Activated CD4-positive, alpha-beta T cell treated with anti-CD3 and anti-CD28 coated beads for 36 hours (primary cell): ENCODE measurements around the gene TTYH3. TPM values are rescaled to one million over a fixed set of nuclear protein-coding genes. Genes with fewer than 3 reads are reported as not detected.
A peak's percentile ranks its signal among the peaks of the same experiment; 100 is the strongest.
"Not testable (repeated sequence)": the region's sequence is repeated elsewhere in the genome, so short reads cannot be mapped to it uniquely, and the experiment has no call there.

ENCODE experiments used
- ATAC-seq: fragments of 200-7000 bp; cut with Tn5 transposase; one replicate; pipeline ENCODE4 v1.10.0; 2021; ENCODE audit warnings: mild to moderate bottlenecking, moderate library complexity
- CTCF ChIA-PET: fragments of 350-600 bp; sonication (Branson Sonifier 250); formaldehyde crosslinking; loops from one replicate; lab custom pipeline; 2021; ENCODE audit warnings: antibody characterized with exemption; lab: Charles Lee
- POLR2A ChIA-PET: fragments of 350-600 bp; sonication (Branson Sonifier 250); formaldehyde crosslinking; loops from one replicate; lab custom pipeline; 2021; ENCODE audit warnings: antibody characterized with exemption, inconsistent platforms; lab: Charles Lee
- DNase-seq: peaks from one replicate; pipeline ENCODE4 v3.0.0-alpha.2; 2020
- H3K27ac Mint-ChIP-seq: one replicate; pipeline ENCODE4 v1.8.0; 2021; ENCODE audit warnings: mixed read lengths
- H3K27me3 Mint-ChIP-seq: one replicate; pipeline ENCODE4 v1.8.0; 2021; ENCODE audit warnings: mixed read lengths
- H3K36me3 Mint-ChIP-seq: one replicate; pipeline ENCODE4 v1.8.0; 2021; ENCODE audit warnings: low read depth, mixed read lengths
- H3K4me1 Mint-ChIP-seq: one replicate; pipeline ENCODE4 v1.8.0; 2021; ENCODE audit warnings: mixed read lengths
- H3K4me3 Mint-ChIP-seq: one replicate; pipeline ENCODE4 v1.8.0; 2021; ENCODE audit warnings: mild to moderate bottlenecking, moderate library complexity, mixed read lengths
- H3K9me3 Mint-ChIP-seq: one replicate; pipeline ENCODE4 v1.8.0; 2021; ENCODE audit warnings: low read depth, mixed read lengths
- intact Hi-C, 2 experiments: fragments of 100-400 bp; cut with DNase I in 1 of 2; cut with micrococcal nuclease in 1 of 2; formaldehyde crosslinking; loops; one replicate each; pipeline versions ENCODE4 v1.14.2 to v1.15.1; 2022 to 2024; cut with DNase I, micrococcal nuclease
- total RNA-seq, 2 experiments: library from RNA; stranded (reverse); gene quantifications; one replicate each; pipeline ENCODE4 v1.2.3, GENCODE V29; 2021

The TTYH3 gene
- total RNA-seq, 2 experiments from 2014 or later, result 18.7 to 20.2 TPM

DNA sequence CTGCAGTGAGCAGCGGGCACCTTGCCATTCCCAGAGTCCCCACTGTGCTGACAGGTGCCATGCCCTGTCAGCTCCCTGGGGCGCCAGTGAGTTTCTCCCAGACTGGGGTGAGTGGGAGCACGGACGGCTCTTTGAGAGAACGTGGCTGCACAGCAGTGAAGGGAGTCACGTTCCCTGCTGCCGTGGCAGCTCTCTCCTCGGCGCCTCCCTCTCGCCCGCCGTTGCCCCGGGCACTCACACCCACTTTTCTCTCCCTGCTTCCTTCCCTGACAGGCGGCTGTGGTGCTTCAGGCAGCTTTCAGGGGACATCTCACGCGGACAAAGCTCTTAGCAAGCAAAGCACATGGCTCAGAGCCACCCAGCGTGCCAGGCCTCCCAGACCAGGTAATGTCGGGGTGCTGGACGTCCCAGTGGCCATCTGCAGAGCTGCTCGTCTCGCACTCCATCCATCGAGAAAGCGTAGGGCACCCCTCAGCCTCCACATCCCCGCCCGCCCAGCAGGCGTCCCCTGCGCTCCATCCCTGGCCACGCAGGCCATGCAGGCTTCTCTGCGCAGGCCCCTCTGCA, 27.1 kb upstream of the TTYH3 start:
- Mint-ChIP-seq H3K27me3 (no peaks in the 10 kb centered on the region), H3K4me1 (peaks cover 4% of the 10 kb centered on the region), H3K27ac (no peak overlapping the region), H3K9me3 (no peaks in the 10 kb centered on the region), H3K36me3 (peaks cover 2% of the 10 kb centered on the region), H3K4me3 (no peak overlapping the region)
- ChIA-PET POLR2A (no interaction called here), CTCF (no interaction called here)
- ATAC-seq (no peak), DNase-seq (no peak)
- intact Hi-C loops, result no loop called here

- CTCF ChIA-PET, result interaction anchor here (0.5 to 1.2 kb wide), 2 partner anchors 104 to 417 kb away, joined by 4 to 7 read pairs; no protein-coding TSS in a partner anchor
- intact Hi-C loops, result no loop called here
- Mint-ChIP-seq H3K27ac (no peak overlapping the region), H3K4me3 (no peak overlapping the region), H3K27me3 (no peaks in the 10 kb centered on the region), H3K4me1 (peaks cover 4% of the 10 kb centered on the region), H3K36me3 (peaks cover 2% of the 10 kb centered on the region), H3K9me3 (no peaks in the 10 kb centered on the region)
- POLR2A ChIA-PET, result no interaction called here
- no peak for ATAC-seq
- no peak for DNase-seq
These were observed 25.9 kb upstream of the TTYH3 start for GRCh38 chr7:2605608-2606538.

DNA sequence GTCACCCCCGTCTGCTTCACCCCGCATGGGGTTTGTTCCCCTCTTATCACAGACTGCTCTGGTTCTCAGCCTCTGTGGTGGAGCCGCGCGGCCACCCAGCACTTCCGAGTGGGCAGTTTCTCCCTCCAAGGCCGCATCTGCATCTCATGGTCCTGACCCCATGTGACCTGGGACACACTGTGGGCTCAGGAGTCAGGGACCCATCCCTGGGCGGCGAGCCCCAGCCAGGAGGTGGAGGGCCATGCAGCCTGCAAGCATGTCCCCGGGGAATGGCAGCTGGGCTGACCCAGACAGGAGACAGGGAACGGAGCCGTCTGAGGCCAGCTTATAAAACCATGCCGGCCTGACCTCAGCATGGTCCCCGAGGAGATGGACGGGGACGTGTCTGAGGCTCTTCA, 25.2 kb upstream of the TTYH3 start:
- Mint-ChIP-seq H3K36me3 (peaks cover 2% of the 10 kb centered on the region), H3K27ac (no peak overlapping the region), H3K9me3 (no peaks in the 10 kb centered on the region), H3K27me3 (no peaks in the 10 kb centered on the region), H3K4me3 (no peak overlapping the region), H3K4me1 (peaks cover 4% of the 10 kb centered on the region)
- ATAC-seq, result no peak
- ChIA-PET POLR2A (no interaction called here), CTCF (interaction anchor here (0.5 kb wide), 1 partner anchor 417 kb away, joined by 4 read pairs; no protein-coding TSS in a partner anchor)
- no peak for DNase-seq
- intact Hi-C loops, result no loop called here

DNA sequence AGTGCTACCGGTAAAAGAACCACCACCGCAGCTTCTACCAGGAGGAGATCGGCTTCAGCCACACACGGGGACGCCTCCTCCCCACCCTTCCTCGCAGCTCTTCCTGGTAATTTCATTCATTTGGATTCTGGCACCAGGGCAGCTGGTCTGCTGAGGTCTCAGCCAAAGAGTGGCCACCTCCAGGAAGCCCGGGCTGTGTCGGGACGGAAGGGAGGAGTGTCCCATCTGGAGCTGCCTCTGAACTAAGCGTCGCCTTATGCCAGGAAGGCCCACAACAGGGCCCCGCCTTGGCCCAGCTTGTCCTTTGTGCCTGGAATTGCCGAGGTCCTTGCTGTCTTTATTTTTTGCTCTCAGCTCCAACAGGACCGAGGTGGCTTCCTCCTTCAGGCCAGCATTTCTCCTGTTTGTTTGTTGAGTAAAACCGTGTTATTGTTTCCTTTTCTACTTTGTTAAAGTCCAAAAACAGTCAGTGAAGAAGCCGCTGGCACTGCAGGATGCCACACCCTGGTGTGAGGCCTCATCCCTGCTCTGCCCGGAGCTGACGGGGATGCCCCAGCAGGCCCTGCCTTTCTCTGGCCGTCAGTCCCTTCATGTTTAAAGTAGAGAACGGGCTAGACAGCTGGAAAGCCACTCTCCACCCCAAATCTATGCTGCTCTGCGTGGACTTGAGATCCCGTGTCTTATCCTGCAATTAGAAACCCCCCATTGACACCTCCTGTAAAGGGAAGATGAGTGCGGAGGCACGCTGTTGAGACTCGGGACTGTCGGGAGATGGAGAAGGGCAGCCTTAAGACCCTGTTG, 24.5 kb upstream of the TTYH3 start:
- H3K36me3 Mint-ChIP-seq, result no peaks in the 10 kb centered on the region
- H3K27me3 Mint-ChIP-seq, result no peaks in the 10 kb centered on the region
- H3K9me3 Mint-ChIP-seq, result no peaks in the 10 kb centered on the region
- ChIA-PET POLR2A (no interaction called here), CTCF (no interaction called here)
- intact Hi-C loops, result no loop called here
- ATAC-seq (no peak), DNase-seq (no peak)
- H3K27ac Mint-ChIP-seq, result no peak overlapping the region
- H3K4me1 Mint-ChIP-seq, result peaks cover 4% of the 10 kb centered on the region
- H3K4me3 Mint-ChIP-seq, result no peak overlapping the region

DNA sequence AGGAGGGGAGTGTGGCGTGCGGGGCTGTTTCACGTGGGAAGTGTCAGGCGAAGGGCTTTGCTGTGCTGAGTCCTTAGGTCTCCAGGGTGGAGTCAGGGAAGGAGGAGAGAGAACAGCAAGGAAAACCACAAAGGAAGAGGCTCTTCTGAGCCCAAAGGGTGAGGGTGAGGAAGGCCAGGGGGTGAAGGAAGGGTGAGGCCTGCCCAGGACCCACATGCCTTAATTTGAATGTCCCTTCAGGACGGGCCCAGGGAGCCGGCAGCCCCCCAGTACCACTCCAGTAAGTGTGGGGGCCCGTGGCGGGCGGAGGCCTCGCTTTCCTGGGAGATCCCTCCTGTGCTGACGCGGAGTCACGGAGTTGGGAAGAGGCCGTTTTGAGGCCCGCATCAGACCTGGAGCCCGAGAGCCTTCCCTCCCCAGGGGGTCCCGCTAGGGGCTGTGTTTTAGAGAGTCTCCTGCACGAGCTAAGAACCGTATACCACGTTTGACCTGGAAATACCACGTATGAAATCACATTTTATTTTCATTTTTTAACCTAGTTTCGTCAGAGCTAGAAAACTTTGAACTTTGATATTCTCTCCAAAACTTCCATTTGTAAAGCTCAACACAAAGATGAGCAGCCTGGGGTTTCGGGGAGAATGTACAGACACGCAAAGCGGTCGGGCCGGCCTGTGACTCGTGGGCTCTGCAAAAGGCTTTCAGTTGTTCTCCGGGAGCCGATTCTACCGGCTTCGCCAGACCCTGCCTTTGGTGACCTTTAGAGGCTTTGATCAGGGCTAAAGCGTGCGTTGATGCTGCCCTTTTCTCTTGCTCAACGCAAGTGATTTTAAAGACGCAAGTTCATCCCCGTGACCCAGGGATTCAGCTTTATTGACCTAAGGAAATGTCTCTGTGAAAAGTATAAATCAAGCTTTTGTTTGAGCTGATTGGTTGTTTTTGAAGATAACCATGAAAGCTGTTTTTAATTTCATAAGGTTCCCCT, 23.6 kb upstream of the TTYH3 start:
- H3K4me3 Mint-ChIP-seq, result no peak overlapping the region
- POLR2A ChIA-PET, result no interaction called here
- CTCF ChIA-PET, result interaction anchor here (0.6 to 1.4 kb wide), 6 partner anchors 9 to 360 kb away, joined by 3 to 7 read pairs (median 4); no protein-coding TSS in a partner anchor
- no peak for DNase-seq
- H3K4me1 Mint-ChIP-seq, result peaks cover 4% of the 10 kb centered on the region
- no peak for ATAC-seq
- no peak overlapping the region for H3K27ac Mint-ChIP-seq
- intact Hi-C loops, result no loop called here
- no peaks in the 10 kb centered on the region for H3K36me3 Mint-ChIP-seq
- no peaks in the 10 kb centered on the region for H3K27me3 Mint-ChIP-seq
- no peaks in the 10 kb centered on the region for H3K9me3 Mint-ChIP-seq

- intact Hi-C loops, result no loop called here
- Mint-ChIP-seq H3K9me3 (no peaks in the 10 kb centered on the region), H3K27ac (no peak overlapping the region), H3K4me3 (no peak overlapping the region), H3K4me1 (peaks cover 4% of the 10 kb centered on the region), H3K36me3 (no peaks in the 10 kb centered on the region), H3K27me3 (no peaks in the 10 kb centered on the region)
- ATAC-seq, result peak; percentile 76
- POLR2A ChIA-PET, result interaction anchor here (0.6 kb wide), 1 partner anchor 179 kb away, joined by 3 read pairs; no protein-coding TSS in a partner anchor
- CTCF ChIA-PET, result interaction anchor here (0.6 to 1.4 kb wide), 8 partner anchors 9 to 764 kb away, joined by 3 to 7 read pairs (median 4); no protein-coding TSS in a partner anchor
- peak; percentile 44 for DNase-seq
These were observed 22.8 kb upstream of the TTYH3 start for GRCh38 chr7:2608921-2609411.

DNA sequence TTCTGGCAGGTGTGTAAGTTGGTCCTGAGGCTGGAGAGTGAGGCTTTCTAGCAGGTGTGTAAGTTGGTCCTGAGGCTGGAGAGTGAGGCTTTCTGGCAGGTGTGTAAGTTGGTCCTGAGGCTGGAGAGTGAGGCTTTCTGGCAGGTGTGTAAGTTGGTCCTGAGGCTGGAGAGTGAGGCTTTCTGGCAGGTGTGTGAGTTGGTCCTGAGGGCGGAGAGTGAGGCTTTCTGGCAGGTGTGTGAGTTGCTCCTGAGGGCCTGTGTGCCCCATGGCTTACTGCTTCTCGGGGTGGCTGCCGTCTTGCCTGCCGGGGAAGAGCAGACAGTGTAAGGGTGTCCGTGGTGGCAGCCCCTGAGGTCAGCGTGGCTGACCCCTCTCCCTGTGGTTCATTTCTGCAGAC, 22.1 kb upstream of the TTYH3 start:
- H3K36me3 Mint-ChIP-seq, ATAC-seq, intact Hi-C loops, H3K4me3 Mint-ChIP-seq, H3K27me3 Mint-ChIP-seq, DNase-seq, POLR2A ChIA-PET, H3K27ac Mint-ChIP-seq, H3K4me1 Mint-ChIP-seq, H3K9me3 Mint-ChIP-seq: not testable (repeated sequence)
- CTCF ChIA-PET, result interaction anchor here (1.1 to 1.4 kb wide), 2 partner anchors 10 to 74 kb away, joined by 4 read pairs; no protein-coding TSS in a partner anchor

DNA sequence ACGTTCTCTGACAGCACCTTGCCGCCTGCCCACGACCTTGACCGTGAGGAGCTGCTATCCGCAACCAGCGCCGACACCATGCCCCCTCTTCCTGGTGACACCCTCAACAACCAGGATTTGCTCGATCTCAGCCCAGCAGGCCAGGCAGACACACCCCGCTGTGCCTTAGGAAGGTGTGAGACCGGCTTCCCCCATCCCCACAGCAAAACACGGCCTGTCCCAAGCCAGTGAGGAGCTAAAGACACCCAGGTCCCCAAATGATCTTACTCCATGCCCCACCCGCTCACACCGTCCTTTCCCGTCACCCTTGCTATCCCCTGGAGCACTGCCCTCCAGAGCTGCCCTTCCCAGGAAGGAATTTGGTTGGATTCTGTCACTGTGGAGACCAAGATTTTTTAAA, 21.3 kb upstream of the TTYH3 start:
- CTCF ChIA-PET, result no interaction called here
- no peak overlapping the region for H3K4me3 Mint-ChIP-seq

DNA sequence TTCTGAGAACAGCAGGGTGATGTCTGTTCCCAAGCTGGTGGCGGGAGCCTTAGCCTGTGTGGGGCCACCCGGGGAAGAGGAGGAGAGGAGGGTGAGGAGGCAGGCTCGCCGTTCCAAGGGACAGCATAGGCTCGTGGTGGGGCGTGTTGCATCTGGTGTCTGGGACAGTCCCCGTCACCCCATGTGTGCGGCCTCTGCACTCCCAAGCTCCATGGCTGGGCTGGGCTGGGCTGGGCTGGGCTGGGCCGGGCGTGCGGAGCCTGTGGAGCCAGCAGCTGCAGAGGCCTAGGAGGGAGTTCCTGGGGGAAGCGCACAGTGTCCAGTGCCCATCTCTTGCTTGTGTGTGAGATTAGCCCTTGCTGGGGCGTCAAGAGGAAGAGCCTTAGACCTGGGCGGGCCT, 20.9 kb upstream of the TTYH3 start:
- no peaks in the 10 kb centered on the region for H3K36me3 Mint-ChIP-seq
- no peak for ATAC-seq
- peaks cover 4% of the 10 kb centered on the region for H3K4me1 Mint-ChIP-seq
- H3K9me3 Mint-ChIP-seq, result no peaks in the 10 kb centered on the region
- POLR2A ChIA-PET, result no interaction called here
- H3K27me3 Mint-ChIP-seq, result no peaks in the 10 kb centered on the region
- no peak overlapping the region for H3K27ac Mint-ChIP-seq
- DNase-seq, result no peak
- CTCF ChIA-PET, result no interaction called here
- intact Hi-C loops, result no loop called here
- no peak overlapping the region for H3K4me3 Mint-ChIP-seq

More for the DNA sequence above, 21.3 kb upstream of the TTYH3 start:
- Mint-ChIP-seq H3K9me3 (no peaks in the 10 kb centered on the region), H3K27ac (no peak overlapping the region), H3K27me3 (no peaks in the 10 kb centered on the region), H3K4me1 (peaks cover 4% of the 10 kb centered on the region), H3K36me3 (no peaks in the 10 kb centered on the region)
- POLR2A ChIA-PET, result no interaction called here
- ATAC-seq (no peak), DNase-seq (no peak)
- intact Hi-C loops, result no loop called here

- no peaks in the 10 kb centered on the region for H3K36me3 Mint-ChIP-seq
- peaks cover 4% of the 10 kb centered on the region for H3K4me1 Mint-ChIP-seq
- no peak overlapping the region for H3K4me3 Mint-ChIP-seq
- H3K27me3 Mint-ChIP-seq, result no peaks in the 10 kb centered on the region
- CTCF ChIA-PET, result interaction anchor here (0.8 kb wide), 1 partner anchor 19 kb away, joined by 4 read pairs; no protein-coding TSS in a partner anchor
- ATAC-seq (no peak), DNase-seq (no peak)
- intact Hi-C loops, result no loop called here
- H3K9me3 Mint-ChIP-seq, result no peaks in the 10 kb centered on the region
- POLR2A ChIA-PET, result no interaction called here
- no peak overlapping the region for H3K27ac Mint-ChIP-seq
These were observed 20.4 kb upstream of the TTYH3 start for GRCh38 chr7:2611401-2611800.
